ENCODE measurements around the gene ASS1.

DNA sequence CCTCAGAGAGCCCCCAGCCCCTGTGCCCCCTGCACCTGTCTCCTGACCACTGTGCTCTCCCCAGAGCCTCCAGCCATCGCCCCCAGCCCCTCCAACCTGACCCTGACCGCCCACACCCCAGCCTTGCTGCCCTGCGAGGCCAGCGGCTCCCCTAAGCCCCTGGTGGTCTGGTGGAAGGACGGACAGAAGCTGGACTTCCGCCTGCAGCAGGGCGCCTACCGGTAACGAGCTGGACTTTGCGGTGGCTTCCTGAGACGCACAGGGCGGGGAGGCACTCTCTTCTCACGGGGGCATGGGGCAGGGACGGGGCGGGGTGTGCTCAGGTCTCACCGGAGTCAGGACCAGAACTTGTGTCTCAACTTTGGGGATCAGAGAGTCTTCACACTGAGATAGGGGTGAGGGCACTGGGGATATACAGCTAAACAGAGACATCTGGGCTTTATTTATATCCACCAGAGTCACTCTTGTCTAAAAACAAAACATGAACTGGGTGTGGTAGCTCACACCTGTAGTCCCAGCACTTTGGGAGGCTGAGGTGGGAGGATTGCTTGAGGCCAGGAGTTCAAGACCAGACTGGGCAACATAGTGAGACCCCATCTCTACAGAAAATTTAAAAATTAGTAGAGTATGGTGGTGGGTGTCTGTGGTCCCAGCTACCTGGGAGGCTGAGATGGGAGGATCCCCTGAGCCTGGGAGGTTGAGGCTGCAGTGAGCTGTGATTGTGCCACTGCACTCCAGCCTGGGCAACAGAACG is 46.1 kb upstream of the ASS1 start:
- TF ChIP-seq, protein P1, sequence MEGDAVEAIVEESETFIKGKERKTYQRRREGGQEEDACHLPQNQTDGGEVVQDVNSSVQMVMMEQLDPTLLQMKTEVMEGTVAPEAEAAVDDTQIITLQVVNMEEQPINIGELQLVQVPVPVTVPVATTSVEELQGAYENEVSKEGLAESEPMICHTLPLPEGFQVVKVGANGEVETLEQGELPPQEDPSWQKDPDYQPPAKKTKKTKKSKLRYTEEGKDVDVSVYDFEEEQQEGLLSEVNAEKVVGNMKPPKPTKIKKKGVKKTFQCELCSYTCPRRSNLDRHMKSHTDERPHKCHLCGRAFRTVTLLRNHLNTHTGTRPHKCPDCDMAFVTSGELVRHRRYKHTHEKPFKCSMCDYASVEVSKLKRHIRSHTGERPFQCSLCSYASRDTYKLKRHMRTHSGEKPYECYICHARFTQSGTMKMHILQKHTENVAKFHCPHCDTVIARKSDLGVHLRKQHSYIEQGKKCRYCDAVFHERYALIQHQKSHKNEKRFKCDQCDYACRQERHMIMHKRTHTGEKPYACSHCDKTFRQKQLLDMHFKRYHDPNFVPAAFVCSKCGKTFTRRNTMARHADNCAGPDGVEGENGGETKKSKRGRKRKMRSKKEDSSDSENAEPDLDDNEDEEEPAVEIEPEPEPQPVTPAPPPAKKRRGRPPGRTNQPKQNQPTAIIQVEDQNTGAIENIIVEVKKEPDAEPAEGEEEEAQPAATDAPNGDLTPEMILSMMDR (IDR thresholded peaks at IDR 0.05) = no peak
- no peak for TF ChIP-seq POLR2A (IDR thresholded peaks at IDR 0.05)
